GM18907 (cell line): Measurements from ENCODE around the gene SDHAF3.
A peak's percentile ranks its signal among the peaks of the same experiment; 100 is the strongest.
"Not testable (repeated sequence)": the region's sequence is repeated elsewhere in the genome, so short reads cannot be mapped to it uniquely, and the experiment has no call there.

Source experiments
- ATAC-seq: cut with Tn5 transposase; IDR thresholded peaks from one replicate; pipeline ENCODE4 v1.9.1; 2021; ENCODE audit warnings: mild to moderate bottlenecking, moderate library complexity; ENCODE audit not compliant: unreplicated experiment

SDHAF3 gene

DNA sequence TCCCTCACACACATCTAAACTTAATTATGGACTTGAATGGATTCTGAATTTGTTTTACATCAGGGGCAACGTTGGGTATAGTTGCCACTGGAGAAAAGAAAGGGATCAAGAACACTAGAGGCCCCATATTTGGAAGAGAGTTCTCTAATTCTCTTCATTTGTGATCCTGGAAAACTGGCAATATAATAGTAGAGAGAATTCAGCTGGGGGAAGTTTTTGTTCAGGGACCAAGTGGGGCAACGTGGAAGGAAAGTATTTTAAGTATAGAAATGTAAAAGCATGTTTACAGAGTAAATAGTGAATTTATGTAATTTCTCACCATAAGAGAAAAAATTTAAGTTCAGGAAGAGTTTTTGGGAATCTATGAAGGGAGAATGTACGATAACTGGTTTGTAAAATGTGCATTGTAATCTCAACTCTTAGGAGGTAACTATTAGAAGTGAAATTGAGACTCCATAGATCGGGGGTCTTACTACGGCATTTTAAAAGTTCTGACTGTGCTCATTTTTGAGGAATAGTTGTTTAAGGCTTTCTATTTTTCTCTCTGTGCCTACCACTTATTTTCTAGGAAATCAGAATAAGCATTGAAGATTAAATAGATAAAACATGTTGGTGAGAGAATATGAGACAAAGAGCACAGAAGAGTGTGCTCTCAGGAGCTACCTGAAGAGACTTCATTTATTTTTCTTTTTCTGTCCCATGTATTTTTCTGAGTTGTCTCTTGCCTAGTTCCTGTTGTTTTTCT is 3.4 kb downstream of the SDHAF3 start:
- ATAC-seq = no peak

GRCh38 chr7:97123115-97123514 is 5.6 kb downstream of the SDHAF3 start:
- not testable (repeated sequence) for ATAC-seq

- ATAC-seq = no peak
These were observed 9.1 kb downstream of the SDHAF3 start for GRCh38 chr7:97126483-97127171.

GRCh38 chr7:97128736-97129135 is 11.2 kb downstream of the SDHAF3 start:
- no peak for ATAC-seq

DNA sequence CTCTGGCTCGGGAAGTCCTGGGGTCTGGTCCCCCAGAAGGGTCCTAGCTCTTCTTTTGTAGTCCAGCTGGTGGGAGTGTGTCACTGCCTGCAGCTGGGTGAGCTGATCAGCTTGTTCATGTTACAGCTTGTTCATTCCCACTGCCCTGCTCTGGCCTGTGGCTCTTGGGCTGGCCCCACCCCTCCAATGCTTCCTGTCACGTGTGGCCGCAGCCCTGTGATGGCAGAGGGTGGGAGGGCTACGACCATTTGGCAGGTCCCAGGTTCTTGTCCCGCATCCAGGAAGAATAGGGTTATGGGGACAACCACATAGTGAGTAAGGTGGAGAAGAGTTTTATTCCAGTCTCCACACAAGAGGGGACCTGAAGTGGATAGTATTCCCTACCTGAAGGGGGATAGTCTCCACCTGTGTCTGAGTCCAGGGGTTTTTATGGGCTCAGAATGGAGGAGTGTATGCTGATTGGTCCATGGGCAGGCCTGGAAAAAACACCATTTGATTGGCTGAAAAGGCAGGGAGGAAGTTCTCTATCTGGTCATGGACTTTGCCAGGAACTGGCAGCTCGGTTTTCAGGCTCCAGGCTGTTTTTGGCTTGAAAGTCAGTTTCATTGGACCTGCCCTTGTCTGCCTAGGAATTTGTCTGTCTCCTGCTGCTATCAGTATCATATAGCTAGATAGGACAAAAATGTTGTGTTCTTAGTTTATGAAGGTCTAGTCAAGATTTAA is 13.1 kb downstream of the SDHAF3 start:
- ATAC-seq = no peak

DNA sequence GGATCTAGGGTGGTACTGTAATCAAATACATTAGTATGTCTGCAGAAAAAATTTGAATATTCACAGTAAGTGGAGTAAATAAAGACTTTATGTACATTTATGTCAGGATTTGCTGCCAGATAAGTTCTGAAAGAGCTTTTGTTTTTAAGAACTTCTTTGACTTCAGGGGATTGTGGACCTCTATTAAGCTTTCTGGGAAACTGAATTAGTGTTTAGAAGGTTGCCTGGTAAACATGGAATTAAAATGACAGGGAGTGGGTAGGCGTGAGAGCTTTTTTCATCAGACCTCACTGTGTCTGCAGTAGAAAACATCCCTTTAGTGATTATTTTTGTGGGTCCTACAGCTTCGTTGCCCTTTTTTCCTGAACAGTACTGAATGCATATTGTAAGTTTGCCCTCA is 15.7 kb downstream of the SDHAF3 start:
- ATAC-seq = no peak

- no peak for ATAC-seq
These were observed 21.3 kb downstream of the SDHAF3 start for GRCh38 chr7:97138830-97139229.

DNA sequence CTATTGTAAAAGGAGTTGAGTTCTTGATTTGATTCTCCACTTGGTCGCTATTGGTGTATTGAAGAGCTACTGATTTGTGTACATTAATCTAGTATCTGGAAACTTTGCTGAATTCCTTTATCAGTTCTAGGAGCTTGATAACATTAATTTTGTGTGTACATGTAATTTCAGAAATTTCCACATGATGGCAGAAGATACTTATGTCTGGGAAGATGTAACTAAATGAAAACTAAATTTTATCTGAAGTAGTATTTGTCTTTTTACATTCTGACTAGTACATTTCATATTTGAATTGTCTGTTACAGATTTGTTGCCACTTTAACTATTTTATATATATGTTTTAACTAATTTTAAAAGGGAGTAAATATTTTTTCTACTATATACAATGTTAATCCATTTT is 27.6 kb downstream of the SDHAF3 start:
- ATAC-seq = no peak

GRCh38 chr7:97149843-97150242 is 32.3 kb downstream of the SDHAF3 start:
- no peak for ATAC-seq

DNA sequence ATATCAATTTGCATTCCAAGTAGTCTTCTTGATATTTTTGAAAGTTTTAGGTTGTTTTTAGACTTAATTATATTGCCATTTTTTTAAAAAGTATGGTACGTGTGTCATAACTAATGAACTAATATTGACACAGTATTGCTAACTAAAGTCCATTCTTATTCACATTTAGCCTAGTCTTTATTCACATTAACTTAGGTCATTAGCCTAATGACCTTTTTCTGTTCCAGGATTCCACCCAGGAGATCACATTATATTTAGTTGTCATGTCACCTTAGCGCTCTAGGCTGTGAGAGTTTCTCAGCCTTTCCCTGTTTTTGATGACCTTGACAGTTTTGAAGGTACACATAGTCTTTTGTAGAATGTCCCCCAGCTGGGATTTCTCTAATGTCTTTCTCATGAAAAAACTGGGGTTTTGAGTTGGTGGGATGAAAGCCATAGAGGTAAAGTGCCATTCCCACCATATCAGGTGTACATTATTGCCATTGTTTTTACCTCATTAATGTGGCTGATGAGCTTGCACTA is 38.5 kb downstream of the SDHAF3 start:
- no peak for ATAC-seq

DNA sequence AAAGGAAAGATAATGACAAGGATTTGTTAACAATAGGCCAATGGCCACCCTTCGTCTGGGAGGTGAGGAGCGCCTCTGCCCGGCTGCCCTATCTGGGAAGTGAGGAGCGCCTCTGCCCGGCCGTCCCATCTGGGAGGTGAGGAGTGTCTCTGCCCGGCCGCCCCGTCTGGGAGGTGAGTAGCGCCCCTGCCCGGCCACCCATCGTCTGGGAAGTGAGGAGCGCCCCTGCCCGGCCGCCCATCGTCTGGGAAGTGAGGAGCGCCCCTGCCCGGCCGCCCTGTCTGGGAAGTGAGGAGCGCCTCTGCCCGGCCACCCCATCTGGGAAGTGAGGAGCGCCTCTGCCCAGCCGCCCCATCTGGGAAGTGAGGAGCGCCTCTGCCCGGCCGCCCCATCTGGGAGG is 42.5 kb downstream of the SDHAF3 start:
- not testable (repeated sequence) for ATAC-seq

DNA sequence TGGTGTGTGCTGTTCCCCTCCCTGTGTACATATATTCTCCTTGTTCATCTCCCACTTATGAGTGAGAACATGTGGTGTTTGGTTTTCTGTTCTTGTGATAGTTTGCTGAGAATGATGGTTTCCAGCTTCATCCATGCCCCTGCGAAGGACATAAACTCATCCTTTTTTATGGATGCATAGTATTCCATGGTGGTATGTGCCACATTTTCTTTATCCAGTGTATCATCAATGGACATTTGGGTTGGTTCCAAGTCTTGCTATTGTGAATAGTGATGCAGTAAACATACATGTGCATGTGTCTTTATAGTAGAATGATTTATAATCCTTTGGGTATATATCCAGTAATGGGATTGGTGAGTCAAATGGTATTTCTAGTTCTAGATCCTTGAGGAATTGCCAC is 44.1 kb downstream of the SDHAF3 start:
- ATAC-seq = not testable (repeated sequence)

- no peak for ATAC-seq
These were observed 48.8 kb downstream of the SDHAF3 start for GRCh38 chr7:97166308-97166707.

- no peak for ATAC-seq
These were observed 49.7 kb downstream of the SDHAF3 start for GRCh38 chr7:97167176-97167575.

- ATAC-seq = no peak
These were observed 50.3 kb downstream of the SDHAF3 start for GRCh38 chr7:97167749-97168148.

- ATAC-seq = no peak
These were observed 56.8 kb downstream of the SDHAF3 start for GRCh38 chr7:97174303-97174702.

- peak; percentile 77 for ATAC-seq
These were observed 62.1 kb downstream of the SDHAF3 start for GRCh38 chr7:97179454-97180104.

DNA sequence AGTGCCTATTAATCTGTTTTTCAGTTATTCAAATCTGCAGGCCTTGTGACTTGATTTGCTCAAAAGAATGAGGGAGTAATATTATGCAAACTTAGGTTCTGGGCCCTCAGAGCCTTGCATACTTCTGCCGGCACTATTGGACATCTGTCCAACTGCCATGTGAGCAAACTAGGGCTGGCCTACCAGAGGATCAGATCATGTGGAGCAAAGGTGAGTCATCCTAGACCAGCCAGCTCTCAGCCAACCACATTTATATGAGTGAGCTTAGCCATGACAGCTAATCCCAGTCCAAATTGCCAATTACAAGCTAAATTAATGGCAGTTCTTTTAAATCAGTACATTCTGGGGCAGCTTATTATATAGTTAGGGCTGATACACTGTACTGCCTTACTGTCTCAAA is 69.6 kb downstream of the SDHAF3 start:
- no peak for ATAC-seq

GRCh38 chr7:97196174-97196573 is 78.7 kb downstream of the SDHAF3 start:
- not testable (repeated sequence) for ATAC-seq

DNA sequence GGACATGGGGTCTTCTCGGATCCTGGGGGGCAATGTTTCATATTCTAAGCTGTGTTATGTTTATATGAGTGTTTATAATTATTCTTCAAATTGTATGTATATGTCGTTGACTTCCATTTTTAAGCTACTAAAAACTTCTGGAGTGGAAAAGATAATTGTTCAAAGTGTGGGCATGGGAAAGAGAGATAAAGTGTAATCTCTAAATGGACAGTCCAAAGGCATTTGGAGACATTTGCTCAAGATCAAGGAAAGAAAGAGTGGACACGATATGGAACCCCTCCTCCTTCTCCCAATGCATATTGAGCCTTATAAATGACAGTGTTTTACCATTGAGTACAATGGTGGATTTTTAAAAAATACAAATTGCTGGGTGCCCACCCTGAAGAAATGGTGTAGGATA is 81.1 kb downstream of the SDHAF3 start:
- ATAC-seq = no peak

GRCh38 chr7:97200018-97200417 is 82.5 kb downstream of the SDHAF3 start:
- no peak for ATAC-seq
